Neuron (in vitro differentiated cells): ENCODE measurements around the gene SLC16A2.

Experiments
- H2AFZ ChIP-seq: one replicate; pipeline ENCODE4 v1.6.1; 2013; ENCODE audit warnings: low read depth, mild to moderate bottlenecking, inconsistent platforms, low read length, moderate library complexity
- H3K27me3 ChIP-seq: one replicate; pipeline ENCODE4 v1.6.1; 2013; ENCODE audit warnings: low read length; ENCODE audit not compliant: insufficient read depth
- H3K36me3 ChIP-seq: one replicate; pipeline ENCODE4 v1.6.1; 2013; ENCODE audit warnings: low read length; ENCODE audit not compliant: insufficient read depth
- H3K4me1 ChIP-seq: one replicate; pipeline ENCODE4 v1.6.1; 2013; ENCODE audit warnings: low read length; ENCODE audit not compliant: insufficient read depth
- H3K4me3 ChIP-seq: 2 replicates; pipeline ENCODE4 v1.5.1; 2013; ENCODE audit warnings: mild to moderate bottlenecking, low read length, moderate library complexity
- H3K9me3 ChIP-seq: one replicate; pipeline ENCODE4 v1.6.1; 2013; ENCODE audit warnings: low read length

SLC16A2 gene

GRCh38 chrX:74536152-74536831, 115.0 kb downstream of the SLC16A2 start:
- H3K9me3 ChIP-seq: no peaks in the 10 kb centered on the region
- no peaks in the 10 kb centered on the region for H3K4me1 ChIP-seq
- H2AFZ ChIP-seq: no peak overlapping the region
- H3K36me3 ChIP-seq: no peaks in the 10 kb centered on the region
- H3K27me3 ChIP-seq: no peaks in the 10 kb centered on the region
- H3K4me3 ChIP-seq: no peak overlapping the region

- Histone ChIP-seq H3K36me3 (no peaks in the 10 kb centered on the region), H3K4me3 (no peak overlapping the region), H2AFZ (no peak overlapping the region), H3K4me1 (no peaks in the 10 kb centered on the region), H3K27me3 (no peaks in the 10 kb centered on the region), H3K9me3 (no peaks in the 10 kb centered on the region)
Observed at GRCh38 chrX:74536832-74537371, 115.6 kb downstream of the SLC16A2 start.

GRCh38 chrX:74540635-74541249, 119.4 kb downstream of the SLC16A2 start:
- Histone ChIP-seq H2AFZ (no peak overlapping the region), H3K9me3 (no peaks in the 10 kb centered on the region), H3K4me3 (no peak overlapping the region), H3K4me1 (no peaks in the 10 kb centered on the region), H3K36me3 (no peaks in the 10 kb centered on the region), H3K27me3 (no peaks in the 10 kb centered on the region)

GRCh38 chrX:74545880-74546523, 124.7 kb downstream of the SLC16A2 start:
- Histone ChIP-seq H3K4me1 (no peaks in the 10 kb centered on the region), H2AFZ (no peak overlapping the region), H3K36me3 (no peaks in the 10 kb centered on the region), H3K4me3 (no peak overlapping the region), H3K9me3 (no peaks in the 10 kb centered on the region), H3K27me3 (no peaks in the 10 kb centered on the region)

GRCh38 chrX:74546984-74547383, 125.7 kb downstream of the SLC16A2 start:
- H3K36me3 ChIP-seq: no peaks in the 10 kb centered on the region
- no peaks in the 10 kb centered on the region for H3K27me3 ChIP-seq
- no peak overlapping the region for H3K4me3 ChIP-seq
- no peaks in the 10 kb centered on the region for H3K4me1 ChIP-seq
- H3K9me3 ChIP-seq: no peaks in the 10 kb centered on the region
- H2AFZ ChIP-seq: no peak overlapping the region

GRCh38 chrX:74550295-74550802, 129.1 kb downstream of the SLC16A2 start:
- Histone ChIP-seq H3K36me3 (no peaks in the 10 kb centered on the region), H3K4me1 (no peaks in the 10 kb centered on the region), H3K4me3 (no peak overlapping the region), H2AFZ (no peak overlapping the region), H3K9me3 (no peaks in the 10 kb centered on the region), H3K27me3 (no peaks in the 10 kb centered on the region)

- H3K27me3 ChIP-seq: no peaks in the 10 kb centered on the region
- no peak overlapping the region for H3K4me3 ChIP-seq
- no peaks in the 10 kb centered on the region for H3K36me3 ChIP-seq
- H3K9me3 ChIP-seq: no peaks in the 10 kb centered on the region
- H2AFZ ChIP-seq: no peak overlapping the region
- no peaks in the 10 kb centered on the region for H3K4me1 ChIP-seq
Observed at GRCh38 chrX:74551934-74552333, 130.6 kb downstream of the SLC16A2 start.

- Histone ChIP-seq H3K9me3 (no peaks in the 10 kb centered on the region), H3K4me3 (no peak overlapping the region), H2AFZ (no peak overlapping the region), H3K4me1 (no peaks in the 10 kb centered on the region), H3K27me3 (no peaks in the 10 kb centered on the region), H3K36me3 (no peaks in the 10 kb centered on the region)
Observed at GRCh38 chrX:74557378-74557777, 136.1 kb downstream of the SLC16A2 start.

- H3K27me3 ChIP-seq: no peaks in the 10 kb centered on the region
- no peaks in the 10 kb centered on the region for H3K36me3 ChIP-seq
- no peaks in the 10 kb centered on the region for H3K4me1 ChIP-seq
- no peaks in the 10 kb centered on the region for H3K9me3 ChIP-seq
- no peak overlapping the region for H3K4me3 ChIP-seq
- no peak overlapping the region for H2AFZ ChIP-seq
Observed at GRCh38 chrX:74578137-74578536, 156.8 kb downstream of the SLC16A2 start.

GRCh38 chrX:74579597-74580198, 158.4 kb downstream of the SLC16A2 start:
- Histone ChIP-seq H3K27me3 (no peaks in the 10 kb centered on the region), H3K36me3 (no peaks in the 10 kb centered on the region), H2AFZ (no peak overlapping the region), H3K9me3 (no peaks in the 10 kb centered on the region), H3K4me3 (no peak overlapping the region), H3K4me1 (no peaks in the 10 kb centered on the region)
